ENCODE data around the gene PDE4B.
A peak's percentile ranks its signal among the peaks of the same experiment; 100 is the strongest.

The PDE4B gene

GRCh38 chr1:66285618-66286270 is 493.0 kb downstream of the PDE4B start:
- H4K20me1 ChIP-seq (ENCODE audit: insufficient read depth, low read length): no peaks in the 10 kb centered on the region
- H3K4me1 ChIP-seq (ENCODE audit: low read length): peaks cover 93% of the 10 kb centered on the region
- H3K27me3 ChIP-seq (ENCODE audit: low read depth, low read length): no peaks in the 10 kb centered on the region
- H3K4me3 ChIP-seq (ENCODE audit: low read length): no peak overlapping the region
- peak overlapping the region; percentile 72; the same call in 1 of the 2 replicates for H3K9ac ChIP-seq (ENCODE audit: low read length)
- peaks cover 22% of the 10 kb centered on the region for H3K79me2 ChIP-seq (ENCODE audit: low read length)
- TF ChIP-seq EZH2phosphoT487 (IDR thresholded peaks at IDR 0.05; ENCODE audit: low read depth) (no peak), CTCF (IDR thresholded peaks at IDR 0.05; ENCODE audit: low read depth, low read length) (no peak)
- no peaks in the 10 kb centered on the region for H3K36me3 ChIP-seq (replicated peaks; ENCODE audit: low read depth, low read length)
- peak overlapping the region; percentile 100 for H3K27ac ChIP-seq (ENCODE audit: low read length)
- no peaks in the 10 kb centered on the region for H3K9me3 ChIP-seq (ENCODE audit: insufficient read depth, low read length)
- H3K4me2 ChIP-seq (ENCODE audit: low read length): peak overlapping the region; percentile 59
- H2AFZ ChIP-seq (ENCODE audit: low read depth, low read length): no peak overlapping the region

DNA sequence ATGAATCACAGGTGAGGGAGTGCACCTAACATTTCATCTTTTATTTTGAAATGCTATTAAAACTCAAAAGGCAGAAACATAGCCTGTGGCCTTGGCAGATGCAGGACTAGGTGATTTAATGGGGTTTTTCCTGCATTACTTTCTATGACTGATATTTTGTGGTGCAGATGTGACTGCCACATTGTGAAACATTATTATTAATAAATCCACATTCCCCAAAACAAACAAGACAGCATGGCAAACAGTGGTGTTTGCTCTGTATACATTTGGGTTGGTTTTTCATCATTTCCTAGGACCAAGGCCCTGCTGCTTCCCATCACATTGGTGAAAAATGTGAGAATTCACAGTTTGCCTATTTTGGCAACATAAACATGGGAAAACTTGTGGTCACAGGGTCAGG is 493.6 kb downstream of the PDE4B start:
- H3K4me1 ChIP-seq (ENCODE audit: low read length): peaks cover 93% of the 10 kb centered on the region
- H3K36me3 ChIP-seq (replicated peaks; ENCODE audit: low read depth, low read length): no peaks in the 10 kb centered on the region
- no peak overlapping the region for H2AFZ ChIP-seq (ENCODE audit: low read depth, low read length)
- no peak overlapping the region for H3K4me3 ChIP-seq (ENCODE audit: low read length)
- peak overlapping the region; percentile 59 for H3K4me2 ChIP-seq (ENCODE audit: low read length)
- no peaks in the 10 kb centered on the region for H4K20me1 ChIP-seq (ENCODE audit: insufficient read depth, low read length)
- H3K27me3 ChIP-seq (ENCODE audit: low read depth, low read length): no peaks in the 10 kb centered on the region
- peak overlapping the region; percentile 100 for H3K27ac ChIP-seq (ENCODE audit: low read length)
- TF ChIP-seq CTCF (IDR thresholded peaks at IDR 0.05; ENCODE audit: low read depth, low read length): no peak
- TF ChIP-seq EZH2phosphoT487 (IDR thresholded peaks at IDR 0.05; ENCODE audit: low read depth): no peak
- H3K79me2 ChIP-seq (ENCODE audit: low read length): peaks cover 17% of the 10 kb centered on the region
- no peaks in the 10 kb centered on the region for H3K9me3 ChIP-seq (ENCODE audit: insufficient read depth, low read length)
- H3K9ac ChIP-seq (ENCODE audit: low read length): peak overlapping the region; percentile 72

- Histone ChIP-seq H2AFZ (ENCODE audit: low read depth, low read length) (peak overlapping the region; percentile 39; the same call in 1 of the 2 replicates), H3K27me3 (ENCODE audit: low read depth, low read length) (no peaks in the 10 kb centered on the region), H3K4me1 (ENCODE audit: low read length) (peaks cover 87% of the 10 kb centered on the region), H3K4me3 (ENCODE audit: low read length) (no peak overlapping the region), H3K9me3 (ENCODE audit: insufficient read depth, low read length) (no peaks in the 10 kb centered on the region), H3K79me2 (ENCODE audit: low read length) (peaks cover 11% of the 10 kb centered on the region; the same call in 1 of the 2 replicates), H3K9ac (ENCODE audit: low read length) (peak overlapping the region; percentile 72; the same call in 1 of the 2 replicates), H4K20me1 (ENCODE audit: insufficient read depth, low read length) (no peaks in the 10 kb centered on the region), H3K27ac (ENCODE audit: low read length) (peak overlapping the region; percentile 100), H3K36me3 (replicated peaks; ENCODE audit: low read depth, low read length) (no peaks in the 10 kb centered on the region), H3K4me2 (ENCODE audit: low read length) (no peak overlapping the region)
- TF ChIP-seq EZH2phosphoT487 (IDR thresholded peaks at IDR 0.05; ENCODE audit: low read depth): no peak
- TF ChIP-seq CTCF (IDR thresholded peaks at IDR 0.05; ENCODE audit: low read depth, low read length): no peak
Observed at GRCh38 chr1:66288048-66288447, 495.4 kb downstream of the PDE4B start.

DNA sequence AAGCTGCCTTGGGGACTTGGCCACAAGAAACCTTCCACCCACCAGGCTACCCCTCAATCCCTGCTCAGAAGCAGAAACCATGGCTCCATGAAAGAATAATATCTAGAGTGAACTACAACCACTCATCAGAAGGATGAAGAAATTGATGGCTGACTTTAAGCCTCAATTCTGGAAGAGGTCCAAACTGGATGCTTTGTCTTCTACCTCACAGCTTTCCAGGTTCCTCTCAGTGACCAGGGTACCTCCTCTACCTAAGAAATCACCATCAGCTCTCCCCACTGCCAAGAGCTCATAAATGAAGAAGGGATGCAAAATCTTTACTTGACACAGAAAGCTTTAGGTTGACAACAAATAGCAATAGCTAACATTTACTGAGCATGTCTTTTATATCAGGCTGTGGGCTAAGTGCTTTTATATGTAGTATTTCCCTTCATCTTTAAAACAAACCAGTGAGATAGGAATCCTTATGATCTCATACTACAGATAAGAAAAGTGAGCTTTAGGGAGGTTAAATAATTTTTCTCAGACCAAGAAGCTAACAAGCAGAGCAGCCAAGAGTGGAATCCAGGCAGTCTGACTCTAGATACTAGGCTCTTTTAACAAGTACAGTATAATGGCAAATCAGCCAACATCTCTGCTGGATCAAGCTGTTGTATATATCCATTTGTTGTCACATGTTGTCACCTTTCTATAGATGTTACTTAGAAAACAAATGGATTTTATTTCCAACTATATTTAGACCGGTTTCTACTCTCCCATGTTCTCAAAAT is 498.3 kb downstream of the PDE4B start:
- Histone ChIP-seq H3K4me1 (ENCODE audit: low read length) (peaks cover 72% of the 10 kb centered on the region), H4K20me1 (ENCODE audit: insufficient read depth, low read length) (no peaks in the 10 kb centered on the region), H3K36me3 (replicated peaks; ENCODE audit: low read depth, low read length) (no peaks in the 10 kb centered on the region), H3K9me3 (ENCODE audit: insufficient read depth, low read length) (no peaks in the 10 kb centered on the region), H2AFZ (ENCODE audit: low read depth, low read length) (no peak overlapping the region), H3K4me3 (ENCODE audit: low read length) (no peak overlapping the region), H3K9ac (ENCODE audit: low read length) (no peak overlapping the region), H3K27me3 (ENCODE audit: low read depth, low read length) (no peaks in the 10 kb centered on the region), H3K79me2 (ENCODE audit: low read length) (0 out of 2 replicates have a peak, but pooled peaks cover 4% of the 10 kb centered on the region), H3K27ac (ENCODE audit: low read length) (peak overlapping the region; percentile 28), H3K4me2 (ENCODE audit: low read length) (no peak overlapping the region)
- TF ChIP-seq CTCF (IDR thresholded peaks at IDR 0.05; ENCODE audit: low read depth, low read length) (no peak), EZH2phosphoT487 (IDR thresholded peaks at IDR 0.05; ENCODE audit: low read depth) (no peak)
